H1 (cell line): ENCODE data around the gene ITPRIPL2. TPM values are rescaled to one million over a fixed set of nuclear protein-coding genes. Genes with fewer than 3 reads are reported as not detected.

ENCODE experiments used
- ASH2L ChIP-seq: fragments of 200-600, 300-600 bp; sonication (generic); IDR thresholded peaks from one replicate; pipeline ENCODE4 v1.7.1; 2017; ENCODE audit warnings: low read length
- BCL11A ChIP-seq, 2 experiments: IDR thresholded peaks; one replicate each; pipeline ENCODE4 v1.6.1; 2011; ENCODE audit warnings: low read depth in 2 of 2, low read length in 2 of 2, mild to moderate bottlenecking in 2 of 2
- EGR1 ChIP-seq: IDR thresholded peaks from 2 replicates; pipeline ENCODE4 v1.6.1; 2011; ENCODE audit warnings: low read depth, low read length, borderline replicate concordance
- POLR2AphosphoS5 ChIP-seq: IDR thresholded peaks from 2 replicates; pipeline ENCODE4 v1.6.1; 2011; ENCODE audit warnings: low read depth, low read length
- polyA plus RNA-seq, 7 experiments: library from polyadenylated mRNA; depleted of rRNA in 3 of 7; stranded (reverse) in 5 of 7; unstranded in 2 of 7; fragments of >200 nt in 5 of 7; fragments of 200-250 nt in 2 of 7; gene quantifications; 1 replicate in 5 of 7; 2 replicates in 1 of 7; 4 replicates in 1 of 7; pipeline versions ENCODE4 v1.2.1 to v1.2.3, GENCODE V29; 2011 to 2013; ENCODE audit warnings: missing spikeins in 2 of 7, mixed read lengths in 2 of 7
- total RNA-seq: library from RNA; stranded (reverse); fragmentation: NEBNext Ultra II Directional; extraction: Animal tissue kit (Norgen Biotek cat#: 25700); gene quantifications from 2 replicates; pipeline ENCODE4 v1.2.1, GENCODE V29; 2021

ITPRIPL2 gene
- total and polyA plus RNA-seq, 2 of the 8 experiments (the other 6 are each of a cell fraction or from before 2014, with no cell fraction given), result 1.1 to 3.4 TPM

DNA sequence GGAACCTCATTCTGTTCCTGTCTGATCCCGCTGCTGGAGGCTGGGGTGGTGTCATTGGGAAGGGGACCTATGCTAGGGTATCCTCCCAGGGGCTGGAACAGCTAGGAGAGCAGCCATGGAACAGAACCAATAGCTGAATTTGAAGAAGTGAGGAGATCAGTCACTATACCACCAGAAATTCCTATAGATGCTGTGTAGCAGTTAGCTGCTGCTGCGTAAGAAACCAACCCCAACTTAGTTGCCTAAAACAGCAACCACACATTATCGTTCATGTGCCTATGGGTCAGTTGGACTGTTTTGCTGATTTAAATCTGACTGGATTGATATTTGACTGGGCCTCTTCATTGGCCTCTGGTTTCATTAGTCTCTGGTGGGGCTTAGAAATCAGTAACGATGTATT lies 33.9 kb downstream of the ITPRIPL2 start (continued):
- no peak for TF ChIP-seq ASH2L
- TF ChIP-seq EGR1, result no peak
- no peak for TF ChIP-seq POLR2AphosphoS5
- TF ChIP-seq BCL11A (IDR thresholded peaks at IDR 0.05; ENCODE audit: low read depth in 2 of 2, low read length in 2 of 2), result no peak
- TF ChIP-seq, all 59 proteins: peak for 0
